Measurements from ENCODE around the gene VOPP1. TPM values are rescaled to one million over a fixed set of nuclear protein-coding genes. Genes with fewer than 3 reads are reported as not detected.

The VOPP1 gene
- total and polyA plus RNA-seq, 2 of the 13 experiments (the other 11 are each of a cell fraction or from before 2014, with no cell fraction given): 21.8 to 55.3 TPM

DNA sequence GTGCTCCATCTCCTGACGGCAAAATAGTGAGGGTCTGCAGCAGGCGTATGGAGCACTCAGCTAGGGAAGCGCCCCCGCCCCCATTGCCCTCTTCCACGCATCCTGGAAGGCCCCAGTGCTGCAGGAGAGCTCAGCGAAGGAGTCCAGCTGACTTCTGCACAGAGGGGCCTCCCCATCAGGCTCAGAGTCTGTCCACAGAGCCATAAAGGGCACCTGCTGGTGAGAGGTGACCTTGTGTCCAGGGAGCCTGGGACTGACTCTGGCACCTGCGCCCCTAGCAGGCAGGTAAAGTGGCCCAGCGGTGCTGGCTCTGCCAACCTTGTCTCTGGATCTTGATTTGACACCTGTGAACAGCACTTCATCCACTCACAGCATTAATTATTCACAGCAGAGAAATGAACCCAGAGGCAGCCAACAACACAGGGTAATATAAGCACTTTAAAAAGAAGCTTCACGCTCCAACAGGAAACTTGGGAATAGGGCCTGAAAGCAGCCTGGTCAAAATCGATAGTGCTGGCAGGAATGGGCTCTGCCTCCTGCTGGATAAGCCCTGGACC lies 59.6 kb downstream of the VOPP1 start (continued):
- TF ChIP-seq BORCS8-MEF2B (CRISPR knock-in tag; IDR thresholded peaks at IDR 0.05) (no peak), ZBTB21 (CRISPR knock-in tag; IDR thresholded peaks at IDR 0.05) (no peak), NONO (IDR thresholded peaks at IDR 0.05) (no peak), NONO (CRISPR knock-in tag; conservative IDR thresholded peaks at IDR 0.05) (no peak), RAD51 (IDR thresholded peaks at IDR 0.05; ENCODE audit: borderline replicate concordance) (no peak), ZNF225 (CRISPR knock-in tag; IDR thresholded peaks at IDR 0.05) (no peak), ARID2 (CRISPR knock-in tag; IDR thresholded peaks at IDR 0.05; ENCODE audit: borderline replicate concordance) (no peak), MAF1 (CRISPR knock-in tag; IDR thresholded peaks at IDR 0.05; ENCODE audit: borderline replicate concordance) (no peak), KDM1A (CRISPR knock-in tag; IDR thresholded peaks at IDR 0.05) (no peak), HNRNPK (IDR thresholded peaks at IDR 0.05; ENCODE audit: low read depth, low read length, poor library complexity, severe bottlenecking) (no peak)
- TF ChIP-seq, protein P1, sequence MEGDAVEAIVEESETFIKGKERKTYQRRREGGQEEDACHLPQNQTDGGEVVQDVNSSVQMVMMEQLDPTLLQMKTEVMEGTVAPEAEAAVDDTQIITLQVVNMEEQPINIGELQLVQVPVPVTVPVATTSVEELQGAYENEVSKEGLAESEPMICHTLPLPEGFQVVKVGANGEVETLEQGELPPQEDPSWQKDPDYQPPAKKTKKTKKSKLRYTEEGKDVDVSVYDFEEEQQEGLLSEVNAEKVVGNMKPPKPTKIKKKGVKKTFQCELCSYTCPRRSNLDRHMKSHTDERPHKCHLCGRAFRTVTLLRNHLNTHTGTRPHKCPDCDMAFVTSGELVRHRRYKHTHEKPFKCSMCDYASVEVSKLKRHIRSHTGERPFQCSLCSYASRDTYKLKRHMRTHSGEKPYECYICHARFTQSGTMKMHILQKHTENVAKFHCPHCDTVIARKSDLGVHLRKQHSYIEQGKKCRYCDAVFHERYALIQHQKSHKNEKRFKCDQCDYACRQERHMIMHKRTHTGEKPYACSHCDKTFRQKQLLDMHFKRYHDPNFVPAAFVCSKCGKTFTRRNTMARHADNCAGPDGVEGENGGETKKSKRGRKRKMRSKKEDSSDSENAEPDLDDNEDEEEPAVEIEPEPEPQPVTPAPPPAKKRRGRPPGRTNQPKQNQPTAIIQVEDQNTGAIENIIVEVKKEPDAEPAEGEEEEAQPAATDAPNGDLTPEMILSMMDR (CRISPR knock-in tag; IDR thresholded peaks at IDR 0.05): no peak
- TF ChIP-seq, protein P2, sequence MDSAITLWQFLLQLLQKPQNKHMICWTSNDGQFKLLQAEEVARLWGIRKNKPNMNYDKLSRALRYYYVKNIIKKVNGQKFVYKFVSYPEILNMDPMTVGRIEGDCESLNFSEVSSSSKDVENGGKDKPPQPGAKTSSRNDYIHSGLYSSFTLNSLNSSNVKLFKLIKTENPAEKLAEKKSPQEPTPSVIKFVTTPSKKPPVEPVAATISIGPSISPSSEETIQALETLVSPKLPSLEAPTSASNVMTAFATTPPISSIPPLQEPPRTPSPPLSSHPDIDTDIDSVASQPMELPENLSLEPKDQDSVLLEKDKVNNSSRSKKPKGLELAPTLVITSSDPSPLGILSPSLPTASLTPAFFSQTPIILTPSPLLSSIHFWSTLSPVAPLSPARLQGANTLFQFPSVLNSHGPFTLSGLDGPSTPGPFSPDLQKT (CRISPR knock-in tag; IDR thresholded peaks at IDR 0.05; ENCODE audit: borderline replicate concordance): no peak
- TF ChIP-seq, protein P3, sequence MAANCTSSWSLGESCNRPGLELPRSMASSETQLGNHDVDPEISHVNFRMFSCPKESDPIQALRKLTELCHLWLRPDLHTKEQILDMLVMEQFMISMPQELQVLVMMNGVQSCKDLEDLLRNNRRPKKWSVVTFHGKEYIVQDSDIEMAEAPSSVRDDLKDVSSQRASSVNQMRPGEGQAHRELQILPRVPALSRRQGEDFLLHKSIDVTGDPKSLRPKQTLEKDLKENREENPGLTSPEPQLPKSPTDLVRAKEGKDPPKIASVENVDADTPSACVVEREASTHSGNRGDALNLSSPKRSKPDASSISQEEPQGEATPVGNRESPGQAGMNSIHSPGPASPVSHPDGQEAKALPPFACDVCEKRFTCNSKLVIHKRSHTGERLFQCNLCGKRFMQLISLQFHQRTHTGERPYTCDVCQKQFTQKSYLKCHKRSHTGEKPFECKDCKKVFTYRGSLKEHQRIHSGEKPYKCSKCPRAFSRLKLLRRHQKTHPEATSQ (CRISPR knock-in tag; IDR thresholded peaks at IDR 0.05; ENCODE audit: borderline replicate concordance): no peak

Measured in HepG2 (cell line).